MM.1S (cell line): Measurements from ENCODE around the gene ZMIZ2.
A peak's percentile ranks its signal among the peaks of the same experiment; 100 is the strongest.
"Not testable (repeated sequence)": the region's sequence is repeated elsewhere in the genome, so short reads cannot be mapped to it uniquely, and the experiment has no call there.

ENCODE experiments used
- DNase-seq: peaks from one replicate; pipeline ENCODE4 v3.0.0-alpha.2; 2015
- H2AFZ ChIP-seq: fragments of 300-600 bp; sonication (generic); 2 replicates; pipeline ENCODE4 v1.6.0; 2016; ENCODE audit warnings: antibody characterized with exemption, low read length
- H3F3A ChIP-seq: fragments of 300-600 bp; sonication (generic); 2 replicates; pipeline ENCODE4 v1.6.1; 2016; ENCODE audit warnings: mild to moderate bottlenecking, antibody characterized with exemption, low read length, moderate library complexity, mixed read lengths; ENCODE audit not compliant: insufficient read depth
- H3K27ac ChIP-seq: fragments of 300-600 bp; sonication (generic); 2 replicates; pipeline ENCODE4 v1.5.1; 2016; ENCODE audit warnings: mild to moderate bottlenecking, low read length
- H3K27me3 ChIP-seq: fragments of 300-600 bp; sonication (generic); replicated peaks from 2 replicates; pipeline ENCODE4 v1.6.0; 2016; ENCODE audit warnings: low read length; ENCODE audit not compliant: insufficient read depth
- H3K36me3 ChIP-seq: fragments of 300-600 bp; sonication (generic); replicated peaks from 2 replicates; pipeline ENCODE4 v1.6.1; 2016; ENCODE audit warnings: mild to moderate bottlenecking, low read length, mixed read lengths; ENCODE audit not compliant: insufficient read depth
- H3K4me1 ChIP-seq: fragments of 300-600 bp; sonication (generic); 2 replicates; pipeline ENCODE4 v1.6.1; 2016; ENCODE audit warnings: low read length, mixed read lengths
- H3K4me2 ChIP-seq: fragments of 300-600 bp; sonication (generic); 2 replicates; pipeline ENCODE4 v1.6.0; 2016; ENCODE audit warnings: low read depth, low read length
- H3K4me3 ChIP-seq: fragments of 300-600 bp; sonication (generic); 2 replicates; pipeline ENCODE4 v1.5.1; 2016; ENCODE audit warnings: low read length, mixed read lengths
- H3K79me2 ChIP-seq: fragments of 300-600 bp; sonication (generic); 2 replicates; pipeline ENCODE4 v1.6.1; 2016; ENCODE audit warnings: mixed run types, low read length, mixed read lengths
- H3K9ac ChIP-seq: fragments of 300-600 bp; sonication (generic); 2 replicates; pipeline ENCODE4 v1.6.1; 2016; ENCODE audit warnings: low read length, mixed read lengths
- H3K9me2 ChIP-seq: fragments of 300-600 bp; sonication (generic); replicated peaks from 2 replicates; pipeline ENCODE4 v1.6.1; 2016; ENCODE audit warnings: mild to moderate bottlenecking, low read length, mixed read lengths; ENCODE audit not compliant: insufficient read depth
- H3K9me3 ChIP-seq: fragments of 300-600 bp; sonication (generic); replicated peaks from 2 replicates; pipeline ENCODE4 v1.6.1; 2016; ENCODE audit warnings: mild to moderate bottlenecking, low read length, mixed read lengths; ENCODE audit not compliant: insufficient read depth
- H4K20me1 ChIP-seq: fragments of 300-600 bp; sonication (generic); 2 replicates; pipeline ENCODE4 v1.6.1; 2016; ENCODE audit warnings: mild to moderate bottlenecking, low read length, moderate library complexity, mixed read lengths; ENCODE audit not compliant: insufficient read depth
- EZH2 ChIP-seq: fragments of 300-600 bp; sonication (generic); optimal IDR thresholded peaks from 2 replicates; pipeline ENCODE3; 2017; ENCODE audit warnings: low read depth, mild to moderate bottlenecking, antibody characterized with exemption, low read length, mixed read lengths
- EZH2phosphoT487 ChIP-seq: fragments of 300-600 bp; sonication (generic); IDR thresholded peaks from 2 replicates; pipeline ENCODE4 v1.6.1; 2018; ENCODE audit warnings: antibody characterized with exemption, low read length
- TF ChIP-seq, protein P1 (sequence below): fragments of 300-600 bp; sonication (generic); IDR thresholded peaks from 2 replicates; pipeline ENCODE4 v1.5.1; 2016; ENCODE audit warnings: antibody characterized with exemption, low read length, mixed read lengths

The ZMIZ2 gene, protein sequence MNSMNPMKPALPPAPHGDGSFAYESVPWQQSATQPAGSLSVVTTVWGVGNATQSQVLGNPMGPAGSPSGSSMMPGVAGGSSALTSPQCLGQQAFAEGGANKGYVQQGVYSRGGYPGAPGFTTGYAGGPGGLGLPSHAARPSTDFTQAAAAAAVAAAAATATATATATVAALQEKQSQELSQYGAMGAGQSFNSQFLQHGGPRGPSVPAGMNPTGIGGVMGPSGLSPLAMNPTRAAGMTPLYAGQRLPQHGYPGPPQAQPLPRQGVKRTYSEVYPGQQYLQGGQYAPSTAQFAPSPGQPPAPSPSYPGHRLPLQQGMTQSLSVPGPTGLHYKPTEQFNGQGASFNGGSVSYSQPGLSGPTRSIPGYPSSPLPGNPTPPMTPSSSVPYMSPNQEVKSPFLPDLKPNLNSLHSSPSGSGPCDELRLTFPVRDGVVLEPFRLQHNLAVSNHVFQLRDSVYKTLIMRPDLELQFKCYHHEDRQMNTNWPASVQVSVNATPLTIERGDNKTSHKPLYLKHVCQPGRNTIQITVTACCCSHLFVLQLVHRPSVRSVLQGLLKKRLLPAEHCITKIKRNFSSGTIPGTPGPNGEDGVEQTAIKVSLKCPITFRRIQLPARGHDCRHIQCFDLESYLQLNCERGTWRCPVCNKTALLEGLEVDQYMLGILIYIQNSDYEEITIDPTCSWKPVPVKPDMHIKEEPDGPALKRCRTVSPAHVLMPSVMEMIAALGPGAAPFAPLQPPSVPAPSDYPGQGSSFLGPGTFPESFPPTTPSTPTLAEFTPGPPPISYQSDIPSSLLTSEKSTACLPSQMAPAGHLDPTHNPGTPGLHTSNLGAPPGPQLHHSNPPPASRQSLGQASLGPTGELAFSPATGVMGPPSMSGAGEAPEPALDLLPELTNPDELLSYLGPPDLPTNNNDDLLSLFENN

DNA sequence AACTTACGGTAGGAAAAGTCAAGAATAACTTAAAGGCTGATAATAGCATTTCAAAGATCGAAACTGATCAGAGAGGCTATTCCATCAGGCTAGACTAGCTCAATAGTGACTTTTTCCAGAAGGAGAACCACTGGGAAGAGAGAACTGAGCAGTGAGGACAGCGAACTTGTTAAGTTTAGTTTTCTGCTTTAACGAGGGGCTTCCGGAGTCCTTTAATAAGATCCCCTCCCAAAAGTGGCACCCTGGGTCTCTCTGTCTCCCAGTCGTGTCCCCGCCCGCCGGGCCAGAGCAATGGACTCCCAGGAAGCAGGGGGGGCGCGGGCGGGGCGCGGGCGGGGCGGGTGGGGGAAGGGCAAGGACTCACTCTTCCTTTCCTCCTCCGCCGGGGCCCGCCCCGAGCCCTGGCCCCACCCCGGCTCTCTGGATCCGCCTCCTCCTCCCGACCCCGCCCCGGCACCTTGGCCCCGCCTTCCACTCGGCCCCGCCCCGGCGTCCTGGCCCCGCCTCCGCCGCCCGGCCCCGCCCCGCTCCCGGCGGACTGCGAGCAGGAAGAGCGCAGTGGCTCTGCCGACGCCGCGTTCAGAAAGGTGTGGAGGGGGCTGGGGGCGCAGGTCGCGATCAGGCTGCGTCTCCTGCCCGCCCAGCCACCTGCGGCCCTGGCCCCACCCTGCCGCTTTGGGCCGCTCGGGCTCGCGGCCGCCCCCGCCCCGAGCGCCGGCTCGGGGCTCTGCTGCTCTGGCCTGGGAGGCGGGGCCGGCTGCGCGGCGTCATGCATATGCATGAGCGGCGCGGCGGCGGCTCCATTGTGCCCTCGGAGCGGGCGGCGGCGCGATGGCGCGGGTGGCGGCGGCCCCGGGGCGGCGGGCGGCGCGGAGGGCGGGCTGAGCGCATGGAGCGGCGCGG, at the start of gene ZMIZ2:
Gene ZMIZ2, plus strand, starts transcription at position 803 of the 903 bp plus-strand sequence. CDS start 7,403 bp downstream, outside the sequence.
- Histone ChIP-seq H3K9me3 (no peaks in the 10 kb centered on the region), H3K4me3 (peak within 1 kb of the TSS; percentile 94), H3F3A (peaks cover 33% of the 10 kb centered on the region), H3K27ac (peak within 1 kb of the TSS; percentile 95), H3K4me2 (peak within 1 kb of the TSS; percentile 99), H3K27me3 (no peaks in the 10 kb centered on the region), H3K36me3 (no peaks in the 10 kb centered on the region), H3K4me1 (peaks cover 22% of the 10 kb centered on the region), H3K9ac (peak within 1 kb of the TSS; percentile 91), H4K20me1 (no peaks in the 10 kb centered on the region), H3K9me2 (no peaks in the 10 kb centered on the region), H3K79me2 (peaks cover 38% of the 10 kb centered on the region), H2AFZ (peak within 1 kb of the TSS; percentile 95)
- DNase-seq = peak; percentile 87
- TF ChIP-seq EZH2 = no peak
- TF ChIP-seq, protein P1, sequence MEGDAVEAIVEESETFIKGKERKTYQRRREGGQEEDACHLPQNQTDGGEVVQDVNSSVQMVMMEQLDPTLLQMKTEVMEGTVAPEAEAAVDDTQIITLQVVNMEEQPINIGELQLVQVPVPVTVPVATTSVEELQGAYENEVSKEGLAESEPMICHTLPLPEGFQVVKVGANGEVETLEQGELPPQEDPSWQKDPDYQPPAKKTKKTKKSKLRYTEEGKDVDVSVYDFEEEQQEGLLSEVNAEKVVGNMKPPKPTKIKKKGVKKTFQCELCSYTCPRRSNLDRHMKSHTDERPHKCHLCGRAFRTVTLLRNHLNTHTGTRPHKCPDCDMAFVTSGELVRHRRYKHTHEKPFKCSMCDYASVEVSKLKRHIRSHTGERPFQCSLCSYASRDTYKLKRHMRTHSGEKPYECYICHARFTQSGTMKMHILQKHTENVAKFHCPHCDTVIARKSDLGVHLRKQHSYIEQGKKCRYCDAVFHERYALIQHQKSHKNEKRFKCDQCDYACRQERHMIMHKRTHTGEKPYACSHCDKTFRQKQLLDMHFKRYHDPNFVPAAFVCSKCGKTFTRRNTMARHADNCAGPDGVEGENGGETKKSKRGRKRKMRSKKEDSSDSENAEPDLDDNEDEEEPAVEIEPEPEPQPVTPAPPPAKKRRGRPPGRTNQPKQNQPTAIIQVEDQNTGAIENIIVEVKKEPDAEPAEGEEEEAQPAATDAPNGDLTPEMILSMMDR = no peak
- TF ChIP-seq EZH2phosphoT487 = no peak

DNA sequence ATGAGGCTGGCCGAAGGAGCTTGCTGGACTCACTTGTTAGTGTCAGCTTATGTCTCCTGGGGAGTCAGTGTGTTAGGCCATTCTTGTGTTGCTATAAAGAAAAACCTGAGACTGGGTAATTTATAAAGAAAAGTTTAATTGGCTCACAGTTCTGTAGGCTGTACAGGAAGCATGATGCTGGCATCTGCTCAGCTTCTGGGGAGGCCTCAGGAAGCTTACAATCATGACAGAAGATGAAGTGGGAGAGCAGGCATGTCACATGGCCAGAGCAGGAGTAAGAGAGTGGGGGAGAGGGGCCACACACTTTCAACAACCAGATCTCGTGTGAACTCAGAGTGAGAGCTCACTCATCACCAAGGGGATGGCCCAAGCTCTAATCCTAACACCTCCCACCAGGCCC, 49.0 kb upstream of the ZMIZ2 start:
- not testable (repeated sequence) for H3K27ac ChIP-seq, H4K20me1 ChIP-seq
- peaks cover 10% of the 10 kb centered on the region; the same call in 1 of the 2 replicates for H3K36me3 ChIP-seq

DNA sequence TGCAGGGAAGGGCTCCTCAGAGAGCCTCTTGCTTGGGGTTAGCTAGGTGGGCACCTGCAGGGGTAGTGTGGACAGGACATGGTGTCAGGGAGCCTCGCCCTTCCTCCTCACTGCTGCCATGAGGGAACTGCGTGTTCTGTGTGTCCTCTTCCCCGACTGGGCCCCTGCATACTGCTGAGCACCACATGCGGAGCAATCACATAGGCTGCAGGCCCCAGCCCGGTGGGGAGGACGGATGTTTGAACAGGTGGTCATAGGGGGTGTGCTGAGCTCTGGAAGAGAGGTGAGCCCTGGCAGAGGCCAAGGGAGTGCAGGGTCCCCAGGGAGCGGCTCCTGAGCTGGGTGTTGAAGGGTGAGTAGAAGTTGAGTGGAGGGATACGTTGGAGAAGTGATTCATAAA, 48.3 kb upstream of the ZMIZ2 start:
- Histone ChIP-seq H3K9ac (no peak overlapping the region), H3K9me2 (no peaks in the 10 kb centered on the region), H3K36me3 (peaks cover 10% of the 10 kb centered on the region; the same call in 1 of the 2 replicates), H3K27ac (no peak overlapping the region), H3K4me2 (no peak overlapping the region), H2AFZ (no peak overlapping the region), H3K4me1 (no peaks in the 10 kb centered on the region), H3K79me2 (no peaks in the 10 kb centered on the region), H3K9me3 (no peaks in the 10 kb centered on the region), H4K20me1 (no peaks in the 10 kb centered on the region), H3K27me3 (no peaks in the 10 kb centered on the region), H3K4me3 (no peak overlapping the region), H3F3A (no peaks in the 10 kb centered on the region)
- TF ChIP-seq, protein P1 = no peak
- TF ChIP-seq EZH2phosphoT487 = no peak
- TF ChIP-seq EZH2 = no peak
- no peak for DNase-seq

More for the DNA sequence above, 49.0 kb upstream of the ZMIZ2 start:
- not testable (repeated sequence) for H2AFZ ChIP-seq, H3K9me2 ChIP-seq, H3K4me1 ChIP-seq, H3K9ac ChIP-seq, H3K4me3 ChIP-seq, H3F3A ChIP-seq, H3K4me2 ChIP-seq, DNase-seq, H3K9me3 ChIP-seq, H3K27me3 ChIP-seq, H3K79me2 ChIP-seq

DNA sequence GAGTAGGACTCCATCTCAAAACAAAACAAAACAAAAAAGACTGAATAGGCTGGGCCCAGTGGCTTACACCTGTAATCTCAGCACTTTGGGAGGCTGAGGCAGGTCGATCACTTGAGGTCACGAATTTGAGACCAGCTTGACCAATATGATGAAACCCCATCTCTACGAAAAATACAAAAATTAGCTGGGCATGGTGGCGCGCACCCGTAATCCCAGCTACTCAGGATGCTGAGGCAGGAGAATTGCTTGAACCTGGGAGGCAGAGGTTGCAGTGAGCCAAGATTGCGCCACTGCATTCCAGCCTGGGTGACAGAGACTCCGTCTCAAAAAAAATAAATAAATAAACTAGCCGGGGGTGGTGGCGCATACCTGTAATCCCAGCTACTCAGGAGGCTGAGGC, 45.3 kb upstream of the ZMIZ2 start:
- not testable (repeated sequence) for H3F3A ChIP-seq, H3K27ac ChIP-seq, H3K9me2 ChIP-seq, H3K4me2 ChIP-seq, H2AFZ ChIP-seq, H3K9me3 ChIP-seq, H3K9ac ChIP-seq, H4K20me1 ChIP-seq, H3K4me1 ChIP-seq, H3K4me3 ChIP-seq, H3K79me2 ChIP-seq, H3K36me3 ChIP-seq, DNase-seq, H3K27me3 ChIP-seq
